IMR-90 (cell line): ENCODE measurements around the gene TFPI. TPM values are rescaled to one million over a fixed set of nuclear protein-coding genes. Genes with fewer than 3 reads are reported as not detected.

Experiments used
- ATAC-seq: fragments of 200-7000 bp; cut with Tn5 transposase; 2 replicates; pipeline ENCODE4 v1.9.1; 2020; ENCODE audit warnings: low read depth, mild to moderate bottlenecking, moderate library complexity
- BruUV-seq: library from RNA; stranded (reverse); fragments of 400-500 nt; replicated peaks from 2 replicates; lab custom pipeline; 2021; lab: Mats Ljungman, UMichigan
- CTCF ChIA-PET: fragments of 300-600 bp; formaldehyde crosslinking; extraction: SDS; loops from one replicate; lab custom pipeline; 2021; ENCODE audit warnings: antibody characterized with exemption; lab: Yijun Ruan, JAX
- POLR2A ChIA-PET: fragments of 300-600 bp; sonication (Branson Sonifier 250); formaldehyde crosslinking; loops from one replicate; lab custom pipeline; 2022; ENCODE audit warnings: antibody characterized with exemption; ENCODE audit not compliant: unreplicated experiment; lab: Charles Lee
- DNase-seq: peaks from one replicate; pipeline ENCODE4 v3.0.0; 2013
- H2AFZ ChIP-seq: replicated peaks from 2 replicates; pipeline ENCODE3; 2013; ENCODE audit warnings: low read length, mild to moderate bottlenecking; ENCODE audit not compliant: poor library complexity
- H2AK5ac ChIP-seq: 2 replicates; pipeline ENCODE4 v1.6.1; 2013; ENCODE audit warnings: low read depth, low read length, inconsistent platforms
- H2AK9ac ChIP-seq: replicated peaks from 2 replicates; pipeline ENCODE3; 2013; ENCODE audit warnings: mild to moderate bottlenecking, low read depth, low read length, moderate library complexity; ENCODE audit not compliant: poor library complexity
- H2BK120ac ChIP-seq: 2 replicates; pipeline ENCODE4 v1.6.1; 2013; ENCODE audit warnings: low read depth, low read length, inconsistent platforms
- H2BK15ac ChIP-seq: 3 replicates; pipeline ENCODE4 v1.6.1; 2013; ENCODE audit warnings: low read depth, low read length, inconsistent platforms
- H2BK20ac ChIP-seq: 2 replicates; pipeline ENCODE4 v1.6.1; 2013; ENCODE audit warnings: low read depth, mild to moderate bottlenecking, inconsistent platforms, low read length, moderate library complexity
- H2BK5ac ChIP-seq: 2 replicates; pipeline ENCODE4 v1.6.1; 2013; ENCODE audit warnings: mild to moderate bottlenecking, low read depth, low read length, inconsistent platforms; ENCODE audit not compliant: poor library complexity, severe bottlenecking
- H3K14ac ChIP-seq: replicated peaks from 2 replicates; pipeline ENCODE4 v1.6.1; 2013; ENCODE audit warnings: low read depth, low read length, inconsistent platforms
- H3K18ac ChIP-seq: 2 replicates; pipeline ENCODE4 v1.6.1; 2013; ENCODE audit warnings: low read depth, low read length, control low read depth
- H3K23ac ChIP-seq: 2 replicates; pipeline ENCODE4 v1.6.1; 2013; ENCODE audit warnings: low read depth, low read length, inconsistent platforms
- H3K27ac ChIP-seq: 2 replicates; pipeline ENCODE4 v1.5.1; 2013; ENCODE audit warnings: mild to moderate bottlenecking, control low read depth, low read length; ENCODE audit not compliant: insufficient read depth
- H3K27me3 ChIP-seq: 2 replicates; pipeline ENCODE4 v1.6.1; 2013; ENCODE audit warnings: low read length; ENCODE audit not compliant: control insufficient read depth, insufficient read depth
- H3K36me3 ChIP-seq: 2 replicates; pipeline ENCODE4 v1.6.1; 2013; ENCODE audit warnings: low read length, mixed read lengths; ENCODE audit not compliant: control insufficient read depth, insufficient read depth
- H3K4ac ChIP-seq: 2 replicates; pipeline ENCODE4 v1.6.1; 2013; ENCODE audit warnings: low read depth, low read length, inconsistent platforms
- H3K4me1 ChIP-seq: 2 replicates; pipeline ENCODE4 v1.6.1; 2013; ENCODE audit warnings: low read length, mixed read lengths; ENCODE audit not compliant: control insufficient read depth, insufficient read depth
- H3K4me2 ChIP-seq: 2 replicates; pipeline ENCODE4 v1.6.1; 2013; ENCODE audit warnings: low read depth, mild to moderate bottlenecking, control low read depth, low read length, moderate library complexity
- H3K4me3 ChIP-seq: 2 replicates; pipeline ENCODE4 v1.5.1; 2013; ENCODE audit warnings: low read depth, mild to moderate bottlenecking, control low read depth, low read length, moderate library complexity; ENCODE audit not compliant: insufficient read depth
- H3K56ac ChIP-seq: 2 replicates; pipeline ENCODE4 v1.6.1; 2013; ENCODE audit warnings: low read length, inconsistent platforms; ENCODE audit not compliant: insufficient read depth; ENCODE audit errors: extremely low read depth
- H3K79me1 ChIP-seq, 2 experiments: 2 replicates each; pipeline ENCODE4 v1.6.1; 2013; ENCODE audit warnings: low read length in 2 of 2, inconsistent platforms in 1 of 2, low read depth in 1 of 2
- H3K9ac ChIP-seq: 2 replicates; pipeline ENCODE4 v1.6.1; 2013; ENCODE audit warnings: low read depth, low read length, control low read depth
- H3K9me1 ChIP-seq: 2 replicates; pipeline ENCODE4 v1.6.1; 2013; ENCODE audit warnings: low read length, inconsistent platforms; ENCODE audit not compliant: insufficient read depth
- H3K9me3 ChIP-seq: 2 replicates; pipeline ENCODE4 v1.6.1; 2013; ENCODE audit warnings: low read length; ENCODE audit not compliant: control insufficient read depth, insufficient read depth
- H4K20me1 ChIP-seq: 2 replicates; pipeline ENCODE4 v1.6.1; 2013; ENCODE audit warnings: low read length, inconsistent platforms; ENCODE audit not compliant: insufficient read depth
- H4K5ac ChIP-seq: 2 replicates; pipeline ENCODE4 v1.6.1; 2013; ENCODE audit warnings: mild to moderate bottlenecking, low read depth, low read length, control low read depth
- H4K8ac ChIP-seq, 2 experiments: 2 replicates each; pipeline ENCODE4 v1.6.1; 2013; ENCODE audit warnings: low read depth in 2 of 2, low read length in 2 of 2, control low read depth in 1 of 2, inconsistent platforms in 1 of 2
- H4K91ac ChIP-seq: 2 replicates; pipeline ENCODE4 v1.6.1; 2013; ENCODE audit warnings: low read depth, low read length, inconsistent platforms; ENCODE audit not compliant: insufficient read depth
- BHLHE40 ChIP-seq: fragments of 150-350 bp; IDR thresholded peaks from 2 replicates; pipeline ENCODE4 v1.6.1; 2016; ENCODE audit warnings: mild to moderate bottlenecking, low read depth, low read length
- CEBPB ChIP-seq: IDR thresholded peaks from 2 replicates; pipeline ENCODE4 v1.6.1; 2012; ENCODE audit warnings: low read depth, low read length, improper control_type of control experiment
- CHD1 ChIP-seq: IDR thresholded peaks from 2 replicates; pipeline ENCODE4 v1.6.1; 2012; ENCODE audit warnings: low read depth, low read length, improper control_type of control experiment
- FOS ChIP-seq: fragments of 150-350 bp; IDR thresholded peaks from 2 replicates; pipeline ENCODE4 v1.6.1; 2016; ENCODE audit warnings: low read depth, low read length
- MAFK ChIP-seq: IDR thresholded peaks from 2 replicates; pipeline ENCODE4 v1.6.1; 2012; ENCODE audit warnings: low read depth, low read length, improper control_type of control experiment
- MAZ ChIP-seq: IDR thresholded peaks from 2 replicates; pipeline ENCODE4 v1.6.1; 2012; ENCODE audit warnings: low read depth, mild to moderate bottlenecking, low read length, improper control_type of control experiment, moderate library complexity, borderline replicate concordance
- MXI1 ChIP-seq: IDR thresholded peaks from 2 replicates; pipeline ENCODE4 v1.6.1; 2012; ENCODE audit warnings: low read depth, mild to moderate bottlenecking, low read length, moderate library complexity, borderline replicate concordance
- POLR2A ChIP-seq: IDR thresholded peaks from 2 replicates; pipeline ENCODE4 v1.6.1; 2012; ENCODE audit warnings: mild to moderate bottlenecking, low read depth, low read length
- RAD21 ChIP-seq: IDR thresholded peaks from 2 replicates; pipeline ENCODE4 v1.6.1; 2012; ENCODE audit warnings: low read length, improper control_type of control experiment
- RCOR1 ChIP-seq: IDR thresholded peaks from 2 replicates; pipeline ENCODE4 v1.6.1; 2012; ENCODE audit warnings: mild to moderate bottlenecking, low read length, improper control_type of control experiment; ENCODE audit not compliant: insufficient replicate concordance
- RFX5 ChIP-seq: IDR thresholded peaks from 2 replicates; pipeline ENCODE4 v1.8.0; 2012; ENCODE audit warnings: low read depth, mild to moderate bottlenecking, low read length, moderate library complexity
- WGBS, 2 experiments: methylation state at CpG; one replicate each; pipeline versions ENCODE4 v1.1.5 to v1.1.7; 2013; ENCODE audit warnings: missing lambda C conversion rate in 2 of 2; ENCODE audit not compliant: insufficient read length in 1 of 2; ENCODE audit errors: extremely low coverage in 2 of 2; 5-methylcytosine and 5-hydroxymethylcytosine counted together
- dilution Hi-C: fragments of 300-500 bp; cut with HindIII; formaldehyde crosslinking; loops from one replicate; pipeline ENCODE4 v1.14.3; 2018; ENCODE audit warnings: low sequenced_read_pairs; ENCODE audit not compliant: unreplicated experiment
- in situ Hi-C: fragments of 300-500 bp; cut with MboI; formaldehyde crosslinking; loops from 3 replicates; pipeline ENCODE4 v1.14.3; 2019; ENCODE audit warnings: low sequenced_read_pairs, inconsistent platforms, mixed read lengths
- intact Hi-C: fragments of 100-400 bp; cut with micrococcal nuclease; formaldehyde crosslinking; loops from 2 replicates; pipeline ENCODE4 v1.10.0; 2022
- polyA plus RNA-seq, 3 experiments: library from polyadenylated mRNA; depleted of rRNA; stranded (reverse); fragments of >200 nt; gene quantifications; 2 replicates each; pipeline ENCODE4 v1.2.3, GENCODE V29; 2012; ENCODE audit warnings: low replicate concordance in 1 of 3
- total RNA-seq: library from RNA; depleted of rRNA; stranded (reverse); fragments of >200 nt; gene quantifications from 2 replicates; pipeline ENCODE4 v1.2.3, GENCODE V29; 2012

Gene TFPI
- total and polyA plus RNA-seq, 2 of the 4 experiments (the other 2 are of a cell fraction): 33.9 to 83.0 TPM

GRCh38 chr2:187462839-187463238, 91.4 kb downstream of the TFPI start:
- no CpG with 5 or more reads among the region's 4 CpGs for WGBS, 2 experiments
- ChIA-PET POLR2A (no interaction called here), CTCF (no interaction called here)
- Histone ChIP-seq H3K9ac (no peak overlapping the region), H3K9me1 (peaks cover 2% of the 10 kb centered on the region; the same call in 1 of the 2 replicates), H3K36me3 (peaks cover 6% of the 10 kb centered on the region), H3K79me1 (no peaks in the 10 kb centered on the region), H2BK5ac (no peak overlapping the region), H3K27me3 (no peaks in the 10 kb centered on the region), H2BK20ac (no peak overlapping the region), H3K4me3 (no peak overlapping the region), H3K18ac (no peak overlapping the region), H3K4me1 (no peaks in the 10 kb centered on the region), H3K23ac (no peak overlapping the region), H3K4me2 (no peak overlapping the region), H2AK9ac (no peak overlapping the region), H3K4ac (no peak overlapping the region), H4K5ac (no peak overlapping the region), H3K14ac (no peak overlapping the region), H2BK120ac (no peak overlapping the region), H2AFZ (no peak overlapping the region), H3K27ac (no peak overlapping the region), H4K8ac (no peak overlapping the region), H2BK15ac (no peak overlapping the region), H4K20me1 (no peaks in the 10 kb centered on the region), H2AK5ac (no peak overlapping the region), H3K56ac (no peak overlapping the region), H3K9me3 (no peaks in the 10 kb centered on the region), H4K91ac (no peak overlapping the region)
- no TSS peak for BruUV-seq
- ATAC-seq: peak; percentile 28; the same call in 1 of the 2 replicates
- dilution Hi-C loops: no loop called here
- DNase-seq: no peak
- in situ Hi-C loops: loop anchor here (25.0 kb wide), 1 partner anchor 951 kb away; no protein-coding TSS in a partner anchor
- no peak for TF ChIP-seq CHD1
- no peak for TF ChIP-seq RCOR1
- TF ChIP-seq FOS: no peak
- no peak for TF ChIP-seq RAD21
- TF ChIP-seq BHLHE40: no peak
- no peak for TF ChIP-seq MAZ
- TF ChIP-seq RFX5: no peak
- TF ChIP-seq CEBPB: no peak
- no peak for TF ChIP-seq POLR2A
- TF ChIP-seq MAFK: no peak
- TF ChIP-seq MXI1: no peak
- intact Hi-C loops: no loop called here
